Endodermal cell (in vitro differentiated cells): ENCODE data around the gene MAP4K4. TPM values are rescaled to one million over a fixed set of nuclear protein-coding genes. Genes with fewer than 3 reads are reported as not detected.

ENCODE experiments used
- DNase-seq: peaks from one replicate; pipeline ENCODE4 v3.0.0-alpha.2; 2017
- H3K27ac ChIP-seq: 2 replicates; pipeline ENCODE4 v1.5.1; 2013; ENCODE audit warnings: mild to moderate bottlenecking, low read depth, low read length, moderate library complexity
- H3K27me3 ChIP-seq: 2 replicates; pipeline ENCODE4 v1.6.1; 2013; ENCODE audit warnings: mild to moderate bottlenecking, low read length, moderate library complexity; ENCODE audit not compliant: insufficient read depth, control insufficient read depth, poor library complexity, severe bottlenecking
- H3K36me3 ChIP-seq: 2 replicates; pipeline ENCODE4 v1.7.0; 2013; ENCODE audit warnings: mild to moderate bottlenecking, low read length, moderate library complexity; ENCODE audit not compliant: control insufficient read depth, insufficient read depth
- H3K4me1 ChIP-seq: one replicate; pipeline ENCODE4 v1.7.0; 2013; ENCODE audit warnings: low read length; ENCODE audit not compliant: control insufficient read depth, insufficient read depth
- H3K4me3 ChIP-seq: 2 replicates; pipeline ENCODE4 v1.5.1; 2013; ENCODE audit warnings: mild to moderate bottlenecking, low read length, moderate library complexity
- H3K9ac ChIP-seq: 2 replicates; pipeline ENCODE4 v1.6.1; 2013; ENCODE audit warnings: mild to moderate bottlenecking, low read length, moderate library complexity; ENCODE audit not compliant: poor library complexity, severe bottlenecking; ENCODE audit errors: extremely low read depth
- H3K9me3 ChIP-seq: 2 replicates; pipeline ENCODE4 v1.6.1; 2013; ENCODE audit warnings: mild to moderate bottlenecking, low read length, moderate library complexity; ENCODE audit not compliant: control insufficient read depth
- H3K27ac Mint-ChIP-seq: 2 replicates; pipeline ENCODE4 v1.8.0; 2020; ENCODE audit warnings: mixed read lengths
- H3K27me3 Mint-ChIP-seq: 2 replicates; pipeline ENCODE4 v1.8.0; 2021; ENCODE audit warnings: mild to moderate bottlenecking, mixed read lengths; ENCODE audit not compliant: insufficient read depth
- H3K36me3 Mint-ChIP-seq: 2 replicates; pipeline ENCODE4 v1.8.0; 2020; ENCODE audit warnings: low read depth, mixed read lengths
- H3K4me1 Mint-ChIP-seq: 2 replicates; pipeline ENCODE4 v1.8.0; 2020; ENCODE audit warnings: mixed read lengths
- H3K4me3 Mint-ChIP-seq: 2 replicates; pipeline ENCODE4 v1.8.0; 2020; ENCODE audit warnings: mild to moderate bottlenecking, moderate library complexity, mixed read lengths
- H3K9me3 Mint-ChIP-seq: 2 replicates; pipeline ENCODE4 v1.8.0; 2020; ENCODE audit warnings: mild to moderate bottlenecking, mixed read lengths
- CTCF ChIP-seq: fragments of 200-600 bp; sonication (generic); conservative IDR thresholded peaks from 2 replicates; pipeline ENCODE4 v1.5.0; 2021; ENCODE audit warnings: antibody characterized with exemption, mild to moderate bottlenecking
- WGBS, 2 experiments: methylation state at CpG; one replicate each; pipeline versions ENCODE4 v1.1.5 to v1.1.7; 2013; ENCODE audit warnings: missing lambda C conversion rate in 2 of 2, mixed read lengths in 1 of 2; ENCODE audit not compliant: insufficient coverage in 1 of 2, insufficient read length in 1 of 2; 5-methylcytosine and 5-hydroxymethylcytosine counted together
- total RNA-seq, 2 donors: library from RNA; stranded (reverse); fragmentation: NEBNext Ultra II Directional in 1 of 2; extraction: Animal tissue kit (Norgen Biotek cat#: 25700) in 1 of 2; gene quantifications; 2 replicates in 1 of 2; 3 replicates in 1 of 2; pipeline ENCODE4 v1.2.1, GENCODE V29; 2021

Gene MAP4K4
- total RNA-seq, 2 donors from 2014 or later, result 130 to 142 TPM

GRCh38 chr2:101735166-101735533 is 37.6 kb downstream of the MAP4K4 start:
- no peak overlapping the region for H3K27ac Mint-ChIP-seq
- no peak for DNase-seq
- no peak overlapping the region for H3K9ac ChIP-seq
- H3K9me3 ChIP-seq, result no peaks in the 10 kb centered on the region
- no peaks in the 10 kb centered on the region for H3K36me3 Mint-ChIP-seq
- no peaks in the 10 kb centered on the region for H3K9me3 Mint-ChIP-seq
- no peak for TF ChIP-seq CTCF
- peaks cover 19% of the 10 kb centered on the region for H3K4me1 Mint-ChIP-seq
- no peak overlapping the region for H3K4me3 ChIP-seq
- H3K27ac ChIP-seq, result no peak overlapping the region
- H3K27me3 ChIP-seq, result no peaks in the 10 kb centered on the region
- H3K27me3 Mint-ChIP-seq, result no peaks in the 10 kb centered on the region
- H3K4me1 ChIP-seq, result peaks cover 3% of the 10 kb centered on the region
- H3K36me3 ChIP-seq, result no peaks in the 10 kb centered on the region
- H3K4me3 Mint-ChIP-seq, result no peak overlapping the region

- no peak for DNase-seq
- Mint-ChIP-seq H3K4me1 (peaks cover 25% of the 10 kb centered on the region), H3K9me3 (no peaks in the 10 kb centered on the region), H3K27ac (no peak overlapping the region), H3K36me3 (no peaks in the 10 kb centered on the region), H3K27me3 (no peaks in the 10 kb centered on the region), H3K4me3 (no peak overlapping the region)
- Histone ChIP-seq H3K27me3 (no peaks in the 10 kb centered on the region), H3K9me3 (no peaks in the 10 kb centered on the region), H3K9ac (no peak overlapping the region), H3K4me1 (peaks cover 9% of the 10 kb centered on the region), H3K4me3 (no peak overlapping the region), H3K27ac (no peak overlapping the region), H3K36me3 (no peaks in the 10 kb centered on the region)
- WGBS, 2 experiments, result 90 to 100% methylated on average over 2 to 3 of the region's 3 CpGs
- TF ChIP-seq CTCF, result no peak
These were observed 38.7 kb downstream of the MAP4K4 start for GRCh38 chr2:101736233-101736632.

- H3K36me3 ChIP-seq, result no peaks in the 10 kb centered on the region
- H3K27me3 ChIP-seq, result no peaks in the 10 kb centered on the region
- DNase-seq, result no peak
- H3K4me3 Mint-ChIP-seq, result no peak overlapping the region
- peaks cover 27% of the 10 kb centered on the region for H3K4me1 Mint-ChIP-seq
- H3K4me1 ChIP-seq, result peaks cover 9% of the 10 kb centered on the region
- no peak overlapping the region for H3K9ac ChIP-seq
- H3K9me3 Mint-ChIP-seq, result no peaks in the 10 kb centered on the region
- H3K4me3 ChIP-seq, result no peak overlapping the region
- H3K9me3 ChIP-seq, result no peaks in the 10 kb centered on the region
- TF ChIP-seq CTCF, result no peak
- H3K27ac Mint-ChIP-seq, result no peak overlapping the region
- no peaks in the 10 kb centered on the region for H3K36me3 Mint-ChIP-seq
- H3K27me3 Mint-ChIP-seq, result no peaks in the 10 kb centered on the region
- H3K27ac ChIP-seq, result no peak overlapping the region
- WGBS, 2 experiments, result 100% methylated on average over 1 of the region's 1 CpG; no CpG with 5 or more reads in 1 of the 2 experiments
These were observed 39.4 kb downstream of the MAP4K4 start for GRCh38 chr2:101736861-101737291.
